GM12878 (cell line): Measurements from ENCODE around the gene HS3ST5.
"Not testable (repeated sequence)": the region's sequence is repeated elsewhere in the genome, so short reads cannot be mapped to it uniquely, and the experiment has no call there.

Experiments used
- CTCF ChIP-seq, 3 experiments: IDR thresholded peaks in 2 of 3; conservative IDR thresholded peaks in 1 of 3; 2 replicates each; pipeline ENCODE4 v1.5.1; 2011; ENCODE audit warnings: low read depth in 3 of 3, low read length in 3 of 3, mild to moderate bottlenecking in 3 of 3, control low read depth in 2 of 3, moderate library complexity in 2 of 3, inconsistent platforms in 1 of 3, mixed read lengths in 1 of 3; ENCODE audit not compliant: control insufficient read depth in 2 of 3, insufficient read depth in 1 of 3; ENCODE audit errors: extremely low read depth in 1 of 3
- MXI1 ChIP-seq: fragments of 150-350 bp; IDR thresholded peaks from 2 replicates; pipeline ENCODE4 v1.6.1; 2011; ENCODE audit warnings: low read depth, mild to moderate bottlenecking, inconsistent platforms, low read length, improper control_type of control experiment
- SREBF2 ChIP-seq: IDR thresholded peaks from 2 replicates; pipeline ENCODE4 v1.6.1; 2012; ENCODE audit warnings: mild to moderate bottlenecking, low read length

- not testable (repeated sequence) for TF ChIP-seq CTCF (IDR thresholded peaks at IDR 0.05 in 2 of 3, conservative IDR thresholded peaks at IDR 0.05 in 1 of 3; ENCODE audit: control insufficient read depth in 2 of 3, extremely low read depth in 1 of 3, insufficient read depth in 1 of 3, low read depth in 3 of 3, low read length in 3 of 3); MXI1; SREBF2
Measured at GRCh38 chr6:114044566-114044965, 298.3 kb downstream of the HS3ST5 start.
